Stimulated activated CD8-positive, alpha-beta memory T cell treated with anti-CD3 and anti-CD28 coated beads, Interleukin-4, amount 100 ng/mL, for 48 hours (primary cell): ENCODE data around the gene PLIN5.

Experiments used
- DNase-seq: peaks from one replicate; pipeline ENCODE4 v3.0.0-alpha.2; 2020

Gene PLIN5, protein sequence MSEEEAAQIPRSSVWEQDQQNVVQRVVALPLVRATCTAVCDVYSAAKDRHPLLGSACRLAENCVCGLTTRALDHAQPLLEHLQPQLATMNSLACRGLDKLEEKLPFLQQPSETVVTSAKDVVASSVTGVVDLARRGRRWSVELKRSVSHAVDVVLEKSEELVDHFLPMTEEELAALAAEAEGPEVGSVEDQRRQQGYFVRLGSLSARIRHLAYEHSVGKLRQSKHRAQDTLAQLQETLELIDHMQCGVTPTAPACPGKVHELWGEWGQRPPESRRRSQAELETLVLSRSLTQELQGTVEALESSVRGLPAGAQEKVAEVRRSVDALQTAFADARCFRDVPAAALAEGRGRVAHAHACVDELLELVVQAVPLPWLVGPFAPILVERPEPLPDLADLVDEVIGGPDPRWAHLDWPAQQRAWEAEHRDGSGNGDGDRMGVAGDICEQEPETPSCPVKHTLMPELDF

GRCh38 chr19:4534836-4535658 lies at the start of gene PLIN5:
Gene PLIN5, minus strand, starts transcription at chr19:4535224. Its CDS starts 1,150 bp downstream, at chr19:4534074.
- DNase-seq, result peak; percentile 74

GRCh38 chr19:4583961-4584669 lies 49.1 kb upstream of the PLIN5 start:
- DNase-seq, result peak; percentile 70

- no peak for DNase-seq
Measured at GRCh38 chr19:4582980-4583842, 48.2 kb upstream of the PLIN5 start.

GRCh38 chr19:4581666-4582553 lies 46.9 kb upstream of the PLIN5 start:
- peak; percentile 56 for DNase-seq

DNA sequence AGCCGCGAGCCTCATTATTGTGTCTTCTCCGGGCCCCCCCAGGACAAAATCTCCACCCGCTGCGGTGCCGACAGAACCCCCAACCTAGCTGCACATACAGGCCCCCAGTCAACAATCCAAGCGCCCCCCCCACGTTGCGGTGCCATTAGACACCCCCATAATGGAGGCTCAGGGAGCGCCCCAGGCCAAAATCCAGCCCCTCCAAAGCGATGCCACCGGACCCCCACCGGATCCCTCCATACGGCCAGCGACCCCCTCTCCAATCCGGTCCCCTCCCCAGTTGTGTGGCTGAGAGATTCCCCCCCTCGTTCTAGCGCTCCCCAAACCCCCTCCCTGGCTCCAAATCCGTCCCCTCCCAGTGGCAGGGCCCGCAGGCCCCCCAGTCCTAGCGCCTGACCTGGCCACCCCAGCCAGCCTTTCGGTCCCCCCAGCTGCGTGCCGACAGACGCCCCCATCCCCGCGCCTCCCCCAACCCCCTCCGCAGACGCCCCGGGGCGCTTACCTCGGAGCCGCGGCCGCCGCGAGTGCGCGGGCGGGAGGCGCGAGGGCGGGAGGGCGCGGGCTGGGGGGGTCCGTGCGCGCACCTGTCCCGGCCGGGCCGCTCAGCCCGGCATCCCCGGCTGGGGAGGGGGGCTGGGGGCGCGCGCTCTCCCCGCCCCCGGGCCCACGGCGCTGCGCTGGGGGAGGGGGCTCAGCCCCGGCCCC lies 46.1 kb upstream of the PLIN5 start:
- DNase-seq, result no peak

DNA sequence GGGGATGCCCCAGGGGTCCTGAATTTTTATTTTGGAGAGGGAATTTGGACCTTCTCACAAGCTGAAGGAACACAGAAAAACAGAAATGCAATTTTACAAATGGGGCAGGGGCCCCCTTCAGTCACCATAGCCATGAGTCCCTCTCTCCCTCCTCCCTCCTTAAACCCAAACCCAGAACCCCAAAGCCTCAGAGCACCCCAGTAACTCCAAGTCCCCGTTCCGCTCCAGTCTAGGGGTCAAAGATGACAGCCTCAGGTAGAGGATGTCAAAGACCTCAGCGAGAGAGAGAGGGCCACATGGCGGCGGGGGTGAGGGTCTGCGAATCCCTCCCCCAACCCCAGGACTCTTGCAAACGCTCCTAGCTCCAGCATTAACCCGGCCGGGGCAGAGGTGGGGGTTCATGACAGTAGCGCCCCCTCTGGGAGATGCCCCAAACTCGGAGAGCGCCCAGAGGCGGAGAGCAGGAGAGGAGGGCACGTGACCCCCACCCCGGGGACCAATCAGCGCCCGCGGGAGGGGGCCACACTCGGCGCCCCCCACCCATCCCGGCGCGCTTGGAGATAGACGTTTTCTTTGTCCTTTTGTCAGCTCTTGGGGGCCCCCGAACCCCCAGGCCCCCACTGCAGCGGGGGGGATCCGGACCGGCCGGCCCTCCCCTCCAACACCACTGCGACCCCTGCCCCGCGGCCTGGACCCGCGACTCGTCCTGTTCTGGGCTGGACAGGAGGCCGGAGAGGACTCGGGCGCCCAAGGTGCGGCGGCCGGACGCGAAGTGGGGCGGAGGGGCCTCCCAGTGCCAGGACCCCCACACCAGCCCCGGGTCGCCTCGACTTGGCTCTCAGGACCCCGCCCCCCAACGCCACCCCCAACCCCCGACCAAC lies 45.2 kb upstream of the PLIN5 start:
- no peak for DNase-seq

DNA sequence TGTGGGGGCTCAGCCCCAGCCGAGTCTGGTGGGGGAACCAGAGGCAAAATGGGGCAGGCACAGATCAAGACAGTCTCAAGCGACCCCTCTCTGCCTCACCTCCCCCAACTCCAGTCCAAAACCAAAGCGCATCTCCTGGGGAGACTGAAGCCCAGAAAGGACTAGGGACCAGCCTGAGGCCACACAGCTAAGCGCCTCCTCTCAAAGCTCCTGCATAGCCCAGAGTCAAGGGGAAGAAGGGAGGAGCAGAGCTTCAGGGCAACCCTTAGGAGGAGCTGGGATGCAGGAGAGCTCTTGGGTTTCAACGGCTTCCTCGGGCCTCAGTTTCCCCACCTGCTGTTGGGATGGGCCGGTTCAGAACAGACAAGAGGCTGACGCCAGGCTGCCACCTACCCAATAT lies 44.4 kb upstream of the PLIN5 start:
- DNase-seq, result no peak

DNA sequence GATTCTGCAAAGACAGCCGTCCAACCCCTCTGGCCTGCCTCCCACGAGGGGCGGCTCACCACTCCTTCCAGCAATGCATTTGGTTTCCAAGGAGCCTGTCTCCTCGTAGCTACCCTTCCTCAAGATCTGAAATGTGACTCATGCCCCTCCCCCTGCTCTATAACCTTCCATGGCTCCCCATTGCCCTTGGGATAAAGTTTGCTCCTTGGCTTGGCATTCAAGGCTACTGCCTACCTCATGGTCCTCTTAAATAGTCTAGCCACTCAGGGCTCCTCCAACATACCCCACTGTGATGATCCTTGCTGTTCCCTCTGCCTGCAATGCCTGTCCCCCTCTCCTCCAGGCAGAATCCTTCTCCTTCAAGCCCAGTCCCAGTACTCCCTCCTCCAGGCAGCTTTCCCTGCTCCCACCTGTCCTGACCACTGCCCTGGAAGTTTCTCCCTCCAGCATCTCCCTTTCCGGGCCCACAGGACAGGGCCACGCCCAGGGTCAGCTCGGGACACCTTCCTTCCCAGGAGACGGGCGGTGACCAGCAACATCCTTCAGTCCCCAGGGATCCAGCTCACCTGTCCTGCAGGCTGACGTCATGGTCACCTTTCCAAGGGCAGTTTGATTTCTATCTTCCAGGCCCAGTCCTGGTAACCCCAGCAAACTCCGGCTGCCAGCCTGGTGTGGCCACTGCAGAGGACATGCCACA lies 43.7 kb upstream of the PLIN5 start:
- no peak for DNase-seq

DNA sequence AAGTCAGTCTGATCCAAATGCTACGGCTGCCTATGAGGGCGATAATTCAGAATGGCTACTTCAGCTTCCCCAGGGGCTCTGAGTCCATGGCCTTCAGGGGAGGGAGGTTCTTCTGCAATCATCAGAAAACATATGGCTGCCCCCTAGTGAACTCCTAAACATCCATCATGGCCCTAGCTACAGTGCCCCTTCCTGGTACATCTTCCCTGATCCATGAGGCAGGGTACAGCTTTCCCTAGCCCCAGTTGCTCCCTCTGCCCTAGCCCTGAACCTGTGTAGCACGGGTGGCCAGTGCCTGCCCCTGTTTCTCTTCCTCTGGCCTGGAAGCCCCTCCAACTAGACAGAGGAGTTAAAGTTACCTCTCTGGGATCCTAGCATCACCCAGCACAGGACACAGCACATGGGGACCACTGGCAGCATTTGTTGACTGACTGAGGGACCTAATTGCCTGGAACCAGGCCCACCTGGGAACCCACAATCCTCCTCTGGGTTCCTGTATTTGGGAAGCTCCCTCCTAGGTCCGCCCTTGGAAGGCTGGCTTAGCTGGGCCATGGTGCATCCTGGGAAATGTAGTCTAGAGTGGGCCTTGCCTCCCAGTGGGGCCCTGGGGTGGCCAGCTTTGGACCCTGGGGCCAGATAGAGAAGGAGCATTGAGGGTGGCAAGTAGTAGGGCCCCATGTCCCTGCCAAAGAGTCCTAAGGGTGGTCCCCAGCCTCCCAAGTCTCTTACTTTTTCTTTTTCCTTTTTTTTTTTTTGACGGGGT lies 42.2 kb upstream of the PLIN5 start:
- DNase-seq, result no peak

GRCh38 chr19:4576016-4576933 lies 41.3 kb upstream of the PLIN5 start:
- peak; percentile 90 for DNase-seq

DNA sequence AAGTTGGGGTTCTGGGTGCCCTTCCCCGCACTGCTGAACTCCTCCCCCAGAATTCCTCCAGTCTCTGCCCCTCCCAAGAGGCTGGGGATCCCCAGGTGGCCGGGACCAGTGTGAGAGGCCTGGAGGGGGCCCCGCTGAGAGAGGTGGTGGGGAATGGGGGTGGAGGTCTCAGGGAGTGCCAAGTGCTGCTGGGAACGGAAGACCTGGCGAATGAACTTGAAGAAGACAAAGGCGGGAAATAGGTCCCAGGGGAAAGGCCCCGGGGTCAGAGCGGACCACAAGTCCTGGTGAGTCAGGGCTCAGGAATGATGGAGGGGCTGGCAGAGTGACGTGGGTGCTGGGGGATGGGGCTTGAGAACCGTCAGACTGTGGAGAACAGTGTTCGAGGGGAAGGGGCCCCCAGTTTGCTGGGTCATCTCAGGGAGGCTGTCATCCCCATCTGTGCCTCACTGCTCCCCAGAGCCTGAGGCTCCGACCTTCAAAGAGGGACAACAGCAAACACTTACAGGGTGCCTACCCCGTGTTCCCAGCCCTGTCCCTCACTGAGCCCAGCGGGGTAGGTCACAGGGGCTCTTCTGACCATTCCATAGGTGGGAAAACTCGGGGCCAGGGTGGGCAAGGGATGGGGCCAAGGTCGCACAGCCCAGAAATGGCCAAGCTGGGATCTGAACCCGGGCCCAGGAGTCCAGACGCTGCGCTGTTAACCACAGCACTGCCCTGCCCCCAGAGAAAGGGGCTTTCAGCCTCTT lies 40.4 kb upstream of the PLIN5 start:
- DNase-seq, result peak; percentile 48

- DNase-seq, result no peak
Measured at GRCh38 chr19:4573682-4574081, 38.7 kb upstream of the PLIN5 start.

GRCh38 chr19:4571305-4571917 lies 36.4 kb upstream of the PLIN5 start:
- no peak for DNase-seq

- no peak for DNase-seq
Measured at GRCh38 chr19:4570916-4571304, 35.9 kb upstream of the PLIN5 start.

- no peak for DNase-seq
Measured at GRCh38 chr19:4570402-4570801, 35.4 kb upstream of the PLIN5 start.

DNA sequence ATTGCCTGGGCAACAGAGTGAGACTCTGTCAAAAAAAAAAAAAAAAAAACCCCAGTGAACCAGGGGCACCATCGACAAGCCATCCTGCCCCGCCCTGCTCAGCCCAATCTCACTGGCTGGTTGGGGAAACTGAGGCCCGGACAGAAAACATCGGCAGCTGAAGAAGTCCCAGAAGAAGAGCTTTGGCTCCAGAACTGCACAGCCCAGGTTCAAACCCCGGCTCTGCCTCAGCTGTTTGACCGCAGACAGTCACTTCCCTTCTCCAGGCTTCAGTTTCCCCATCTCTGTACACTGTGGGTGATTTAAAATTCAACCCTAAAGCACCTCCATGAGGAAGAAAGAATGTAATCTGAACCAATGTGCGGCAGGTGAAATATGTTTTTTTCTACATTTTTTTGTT lies 33.9 kb upstream of the PLIN5 start:
- DNase-seq, result no peak
